GM21576 (cell line): Measurements from ENCODE around the gene HDAC8.

Experiments used
- ATAC-seq: cut with Tn5 transposase; IDR thresholded peaks from one replicate; pipeline ENCODE4 v1.9.1; 2021; ENCODE audit warnings: mild to moderate bottlenecking, moderate library complexity; ENCODE audit not compliant: unreplicated experiment

HDAC8 gene

DNA sequence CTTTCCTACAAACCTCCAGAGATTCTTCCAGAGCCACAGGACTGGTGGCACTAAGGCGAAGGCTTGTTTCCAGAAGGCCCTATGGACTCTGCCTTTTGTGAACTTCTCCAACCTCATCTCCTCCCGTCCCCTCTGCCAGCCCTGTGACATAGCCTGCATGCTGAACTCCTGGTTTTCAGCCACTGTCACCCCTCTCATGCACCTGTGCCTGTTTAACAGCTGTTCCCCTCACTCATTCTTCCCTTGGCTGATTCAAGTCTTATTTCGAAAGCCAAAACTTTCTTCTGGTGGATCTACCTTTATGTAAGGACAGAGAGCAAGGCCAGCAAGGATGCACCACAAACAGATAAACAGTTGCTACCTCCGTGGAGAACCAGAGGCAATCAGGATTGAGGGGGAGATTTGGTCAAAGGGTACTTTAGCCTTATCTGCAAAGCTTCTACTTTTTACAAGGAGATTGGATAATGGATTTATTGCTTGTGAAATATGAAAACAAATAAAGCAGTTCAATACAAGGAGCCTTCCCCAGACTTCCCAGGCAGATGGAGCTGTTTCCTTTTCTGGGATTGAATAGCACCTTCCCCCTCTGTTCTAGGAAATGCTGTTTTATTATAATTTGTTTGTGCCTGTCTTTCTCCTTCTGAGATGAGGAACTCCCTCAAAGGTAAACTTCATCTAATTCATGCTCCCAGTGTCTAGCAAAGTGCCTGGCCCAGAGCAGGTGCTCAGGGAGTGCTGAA is 272.6 kb downstream of the HDAC8 start:
- ATAC-seq: no peak

DNA sequence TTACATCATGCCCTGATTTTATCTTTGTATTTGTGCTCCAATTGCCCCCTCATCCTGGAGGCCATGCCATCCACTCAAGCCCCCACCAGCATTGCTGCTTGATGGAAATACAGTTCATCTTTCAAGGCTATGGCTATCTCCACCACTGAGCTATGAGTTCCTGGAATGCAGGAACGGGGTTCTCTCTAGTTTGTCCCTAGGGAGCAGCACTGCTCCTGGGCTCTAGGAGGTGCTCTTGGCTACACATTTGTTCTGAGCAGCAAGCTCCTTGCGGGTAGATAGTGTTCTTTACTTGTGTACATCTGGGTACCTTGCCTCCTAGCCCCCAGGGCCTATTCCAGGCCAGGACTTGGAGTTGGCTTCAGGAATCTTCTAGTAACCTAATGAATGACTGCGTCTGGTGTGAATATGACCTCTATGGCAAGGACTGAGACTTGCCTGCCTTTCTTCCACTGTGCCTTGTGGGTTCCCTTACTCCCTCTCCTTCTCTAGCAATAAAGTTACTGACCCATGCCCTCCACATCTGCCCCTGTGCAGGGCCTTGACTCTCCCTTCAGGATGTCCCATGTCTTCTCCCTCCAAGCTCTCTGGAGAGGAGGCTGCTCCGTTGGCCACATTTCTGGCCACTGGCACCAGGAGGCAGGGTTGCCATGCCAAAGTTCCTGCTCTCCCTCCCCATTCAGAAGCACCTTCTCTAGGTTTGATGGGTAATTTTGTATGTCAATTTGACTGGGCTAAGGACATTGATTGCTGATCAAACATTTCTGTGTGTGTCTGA is 274.5 kb downstream of the HDAC8 start:
- ATAC-seq: no peak

DNA sequence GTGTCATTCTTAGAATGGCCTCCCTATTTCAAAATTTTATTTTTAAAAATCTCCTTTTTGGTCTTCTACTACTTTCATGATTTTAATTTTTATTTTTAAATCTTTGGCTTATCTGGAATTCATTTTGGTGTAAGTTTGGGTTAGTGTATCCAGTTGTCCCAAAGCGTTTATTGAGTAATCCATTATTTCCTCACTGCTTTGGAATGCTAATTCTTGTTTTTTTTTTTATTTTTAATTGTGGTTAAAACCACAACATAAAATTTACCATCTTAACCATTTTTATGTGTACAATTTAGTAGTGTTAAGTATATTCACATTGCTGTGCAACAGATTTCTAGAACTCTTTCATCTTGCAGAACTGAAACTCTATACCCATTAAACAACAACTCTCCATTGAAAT is 275.7 kb downstream of the HDAC8 start:
- no peak for ATAC-seq

DNA sequence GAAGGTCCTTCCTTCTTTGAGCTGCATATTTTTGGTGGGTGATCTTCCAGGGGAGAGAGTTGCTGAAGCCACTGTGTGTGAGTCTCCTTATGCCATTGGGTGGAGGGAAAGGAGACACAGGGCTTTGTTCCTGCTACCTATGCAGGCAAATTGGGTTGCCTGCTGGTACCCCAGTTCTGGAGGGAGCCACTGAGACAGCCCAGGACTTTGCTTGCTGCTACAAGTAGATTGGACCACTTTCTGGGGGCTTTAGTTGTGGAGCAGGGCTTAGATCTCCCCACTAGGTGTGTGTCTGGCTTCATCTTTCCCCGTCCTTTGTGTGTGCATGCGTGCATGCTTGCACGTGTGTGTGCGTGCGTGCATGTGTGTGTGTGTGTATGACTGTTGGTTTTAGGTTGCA is 276.9 kb downstream of the HDAC8 start:
- ATAC-seq: no peak

DNA sequence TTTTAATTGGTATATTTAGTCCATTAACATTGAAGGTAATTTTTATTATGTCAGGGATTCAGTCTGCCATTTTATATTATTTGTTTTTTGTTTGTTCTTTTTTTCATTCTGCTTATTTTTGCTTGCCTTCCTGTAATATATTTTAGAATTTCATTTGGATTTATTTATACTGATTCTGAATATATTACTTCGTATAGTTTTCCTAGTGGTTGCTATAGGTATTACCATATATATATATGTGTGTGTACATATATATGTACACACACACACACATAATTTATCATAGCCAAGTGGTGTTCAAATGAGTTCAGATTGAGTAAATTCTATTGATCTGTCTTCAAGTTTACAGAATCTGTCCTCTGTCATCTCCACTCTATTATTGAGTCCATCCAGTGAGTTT is 278.1 kb downstream of the HDAC8 start:
- no peak for ATAC-seq

DNA sequence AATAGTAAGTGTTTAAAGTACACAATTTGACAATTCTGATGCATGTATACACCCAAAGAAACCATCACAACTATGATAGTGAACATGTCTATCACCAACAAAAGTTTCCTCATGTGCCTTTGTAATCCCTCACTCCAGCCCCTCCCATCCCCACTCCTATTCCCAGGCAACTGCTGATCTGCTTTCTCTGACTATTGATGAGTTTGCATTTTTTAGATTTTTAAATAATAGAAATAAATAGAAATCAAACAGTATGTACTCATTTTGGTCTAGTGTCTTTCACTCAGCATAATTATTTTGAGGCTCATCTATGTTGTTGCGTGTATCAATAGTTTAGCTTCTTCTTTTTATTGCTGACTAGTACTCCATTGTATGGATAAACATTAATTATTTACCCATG is 290.3 kb downstream of the HDAC8 start:
- no peak for ATAC-seq

DNA sequence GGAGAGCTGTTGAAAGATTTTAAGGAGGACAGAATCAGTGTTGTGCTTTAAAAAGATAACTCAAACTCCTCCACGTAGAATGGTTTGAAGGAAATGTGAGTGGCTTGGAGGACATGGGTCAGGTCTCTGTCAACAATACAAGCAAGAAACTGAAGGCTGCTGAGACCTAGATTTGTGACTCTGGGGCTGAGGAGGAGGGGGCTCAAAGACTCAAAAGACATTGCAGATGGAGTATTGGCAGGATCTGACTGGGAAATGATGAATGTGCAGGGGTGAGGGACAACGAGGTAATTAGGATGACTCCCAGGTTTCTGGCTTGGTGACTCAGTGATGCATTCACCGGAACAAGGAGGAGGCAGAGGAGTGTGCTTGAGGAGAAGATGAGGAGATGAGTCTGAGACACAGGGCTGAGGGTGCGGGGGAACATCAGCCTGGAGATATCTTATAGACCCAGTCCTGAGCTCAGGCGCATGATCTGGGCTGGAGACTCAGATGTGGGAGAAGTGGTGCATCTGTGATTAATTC is 292.3 kb downstream of the HDAC8 start:
- no peak for ATAC-seq
